GM12892 (cell line): Measurements from ENCODE around the gene TNFAIP1.

ENCODE experiments used
- POLR2A ChIP-seq: IDR thresholded peaks from 2 replicates; pipeline ENCODE4 v1.6.1; 2011; ENCODE audit warnings: low read depth, low read length, control low read depth
- POLR2AphosphoS5 ChIP-seq: IDR thresholded peaks from 2 replicates; pipeline ENCODE4 v1.6.1; 2011; ENCODE audit warnings: low read depth, low read length, control low read depth

- TF ChIP-seq POLR2A (peak; percentile 95; the same call in 1 of the 2 replicates), POLR2AphosphoS5 (peak; percentile 77)
Observed at GRCh38 chr17:28357061-28357900, 21.7 kb downstream of the TNFAIP1 start, which contains the start of gene POLDIP2.
